ENCODE measurements around the gene NCAM2.

The NCAM2 gene

GRCh38 chr21:21203822-21204339 lies 205.7 kb downstream of the NCAM2 start:
- DNase-seq (ENCODE audit: low spot score): no peak
- in situ Hi-C loops (cut with MboI; ENCODE audit: low pct_unique_long_range_greater_than_20kb, low sequenced_read_pairs, unreplicated experiment): no loop called here
- TF ChIP-seq CTCF (IDR thresholded peaks at IDR 0.05; ENCODE audit: extremely low read depth, insufficient read depth, missing control alignments): no peak

- TF ChIP-seq CTCF (IDR thresholded peaks at IDR 0.05; ENCODE audit: extremely low read depth, insufficient read depth, missing control alignments): no peak
- in situ Hi-C loops (cut with MboI; ENCODE audit: low pct_unique_long_range_greater_than_20kb, low sequenced_read_pairs, unreplicated experiment): no loop called here
- DNase-seq (ENCODE audit: low spot score): no peak
Measured at GRCh38 chr21:21204366-21204996, 206.3 kb downstream of the NCAM2 start.

GRCh38 chr21:21205604-21206003 lies 207.4 kb downstream of the NCAM2 start:
- in situ Hi-C loops (cut with MboI; ENCODE audit: low pct_unique_long_range_greater_than_20kb, low sequenced_read_pairs, unreplicated experiment): no loop called here
- no peak for TF ChIP-seq CTCF (IDR thresholded peaks at IDR 0.05; ENCODE audit: extremely low read depth, insufficient read depth, missing control alignments)
- no peak for DNase-seq (ENCODE audit: low spot score)

GRCh38 chr21:21210552-21210951 lies 212.3 kb downstream of the NCAM2 start:
- in situ Hi-C loops (cut with MboI; ENCODE audit: low pct_unique_long_range_greater_than_20kb, low sequenced_read_pairs, unreplicated experiment): no loop called here
- no peak for DNase-seq (ENCODE audit: low spot score)
- no peak for TF ChIP-seq CTCF (IDR thresholded peaks at IDR 0.05; ENCODE audit: extremely low read depth, insufficient read depth, missing control alignments)

GRCh38 chr21:21213297-21213696 lies 215.1 kb downstream of the NCAM2 start:
- DNase-seq (ENCODE audit: low spot score): no peak
- TF ChIP-seq CTCF (IDR thresholded peaks at IDR 0.05; ENCODE audit: extremely low read depth, insufficient read depth, missing control alignments): no peak
- in situ Hi-C loops (cut with MboI; ENCODE audit: low pct_unique_long_range_greater_than_20kb, low sequenced_read_pairs, unreplicated experiment): no loop called here

GRCh38 chr21:21216047-21216446 lies 217.8 kb downstream of the NCAM2 start:
- in situ Hi-C loops (cut with MboI; ENCODE audit: low pct_unique_long_range_greater_than_20kb, low sequenced_read_pairs, unreplicated experiment): no loop called here
- no peak for TF ChIP-seq CTCF (IDR thresholded peaks at IDR 0.05; ENCODE audit: extremely low read depth, insufficient read depth, missing control alignments)
- no peak for DNase-seq (ENCODE audit: low spot score)
